ENCODE data around the gene IQCF2.

IQCF2 gene

GRCh38 chr3:51828297-51828696 is 33.1 kb upstream of the IQCF2 start:
- Histone ChIP-seq H3K9ac (ENCODE audit: low read length) (no peak overlapping the region), H2AFZ (ENCODE audit: low read depth, low read length) (no peak overlapping the region), H3K27ac (ENCODE audit: low read length) (no peak overlapping the region), H3K4me1 (ENCODE audit: low read length) (no peaks in the 10 kb centered on the region), H3K36me3 (replicated peaks; ENCODE audit: low read depth, low read length) (no peaks in the 10 kb centered on the region), H3K79me2 (ENCODE audit: low read length) (no peaks in the 10 kb centered on the region), H3K9me3 (ENCODE audit: insufficient read depth, low read length) (no peaks in the 10 kb centered on the region), H3K4me3 (ENCODE audit: low read length) (no peak overlapping the region), H3K27me3 (ENCODE audit: low read depth, low read length) (peaks cover 28% of the 10 kb centered on the region), H3K4me2 (ENCODE audit: low read length) (no peak overlapping the region), H4K20me1 (ENCODE audit: insufficient read depth, low read length) (no peaks in the 10 kb centered on the region)
- TF ChIP-seq EZH2phosphoT487 (IDR thresholded peaks at IDR 0.05; ENCODE audit: low read depth) (no peak), CTCF (IDR thresholded peaks at IDR 0.05; ENCODE audit: low read depth, low read length) (no peak)

DNA sequence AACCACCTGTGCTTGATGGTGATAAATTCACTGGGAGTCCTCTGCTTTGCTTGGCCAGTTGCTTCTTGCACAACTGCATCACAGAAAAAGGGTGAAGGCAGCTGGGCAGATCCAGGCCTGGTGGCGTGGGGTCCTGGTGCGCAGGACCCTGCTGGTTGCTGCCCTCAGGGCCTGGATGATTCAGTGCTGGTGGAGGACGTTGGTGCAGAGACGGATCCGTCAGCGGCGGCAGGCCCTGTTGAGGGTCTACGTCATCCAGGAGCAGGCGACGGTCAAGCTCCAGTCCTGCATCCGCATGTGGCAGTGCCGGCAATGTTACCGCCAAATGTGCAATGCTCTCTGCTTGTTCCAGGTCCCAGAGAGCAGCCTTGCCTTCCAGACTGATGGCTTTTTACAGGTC is 31.1 kb upstream of the IQCF2 start:
- no peak overlapping the region for H2AFZ ChIP-seq (ENCODE audit: low read depth, low read length)
- H3K4me3 ChIP-seq (ENCODE audit: low read length): no peak overlapping the region
- H3K36me3 ChIP-seq (replicated peaks; ENCODE audit: low read depth, low read length): no peaks in the 10 kb centered on the region
- TF ChIP-seq EZH2phosphoT487 (IDR thresholded peaks at IDR 0.05; ENCODE audit: low read depth) (no peak), CTCF (IDR thresholded peaks at IDR 0.05; ENCODE audit: low read depth, low read length) (no peak)
- no peaks in the 10 kb centered on the region for H3K79me2 ChIP-seq (ENCODE audit: low read length)
- H3K4me1 ChIP-seq (ENCODE audit: low read length): no peaks in the 10 kb centered on the region
- H3K27ac ChIP-seq (ENCODE audit: low read length): no peak overlapping the region
- peaks cover 38% of the 10 kb centered on the region for H3K27me3 ChIP-seq (ENCODE audit: low read depth, low read length)
- H3K4me2 ChIP-seq (ENCODE audit: low read length): no peak overlapping the region
- H4K20me1 ChIP-seq (ENCODE audit: insufficient read depth, low read length): no peaks in the 10 kb centered on the region
- no peaks in the 10 kb centered on the region for H3K9me3 ChIP-seq (ENCODE audit: insufficient read depth, low read length)
- H3K9ac ChIP-seq (ENCODE audit: low read length): no peak overlapping the region

DNA sequence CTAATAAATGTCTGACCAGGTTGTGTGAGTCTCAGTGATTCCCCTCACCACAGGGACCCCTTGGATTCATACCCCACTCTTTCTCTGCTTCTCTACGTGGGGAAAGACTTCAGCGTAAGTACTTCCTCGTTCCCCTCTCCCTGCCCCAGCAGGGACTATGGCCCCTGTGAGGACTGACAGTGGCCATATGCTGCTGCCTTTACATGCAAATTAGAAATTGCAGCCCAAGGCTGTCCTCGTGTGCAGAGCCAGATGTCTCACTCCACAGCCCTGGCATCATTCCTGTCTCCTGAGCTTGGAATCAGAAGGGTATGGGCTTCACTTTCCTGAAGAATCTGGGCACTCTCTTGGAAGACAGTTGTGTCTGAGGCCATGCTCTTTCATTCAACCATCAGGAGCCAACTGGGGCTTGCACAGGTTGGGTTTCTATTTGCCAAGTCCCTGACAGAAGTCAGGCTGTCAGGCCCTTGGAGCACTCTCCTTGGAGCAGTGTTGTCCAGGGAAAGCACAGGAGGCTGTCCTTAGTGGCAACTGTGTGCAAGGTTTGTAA is 30.5 kb upstream of the IQCF2 start:
- no peak overlapping the region for H3K4me3 ChIP-seq (ENCODE audit: low read length)
- H3K27ac ChIP-seq (ENCODE audit: low read length): no peak overlapping the region
- no peak for TF ChIP-seq EZH2phosphoT487 (IDR thresholded peaks at IDR 0.05; ENCODE audit: low read depth)
- no peak for TF ChIP-seq CTCF (IDR thresholded peaks at IDR 0.05; ENCODE audit: low read depth, low read length)
- no peak overlapping the region for H2AFZ ChIP-seq (ENCODE audit: low read depth, low read length)
- H3K36me3 ChIP-seq (replicated peaks; ENCODE audit: low read depth, low read length): no peaks in the 10 kb centered on the region
- H3K27me3 ChIP-seq (ENCODE audit: low read depth, low read length): peaks cover 32% of the 10 kb centered on the region
- no peaks in the 10 kb centered on the region for H4K20me1 ChIP-seq (ENCODE audit: insufficient read depth, low read length)
- no peaks in the 10 kb centered on the region for H3K9me3 ChIP-seq (ENCODE audit: insufficient read depth, low read length)
- H3K4me2 ChIP-seq (ENCODE audit: low read length): no peak overlapping the region
- no peak overlapping the region for H3K9ac ChIP-seq (ENCODE audit: low read length)
- H3K4me1 ChIP-seq (ENCODE audit: low read length): no peaks in the 10 kb centered on the region
- no peaks in the 10 kb centered on the region for H3K79me2 ChIP-seq (ENCODE audit: low read length)

GRCh38 chr3:51836606-51837005 is 24.8 kb upstream of the IQCF2 start:
- Histone ChIP-seq H3K4me3 (ENCODE audit: low read length) (no peak overlapping the region), H4K20me1 (ENCODE audit: insufficient read depth, low read length) (no peaks in the 10 kb centered on the region), H3K4me1 (ENCODE audit: low read length) (no peaks in the 10 kb centered on the region), H3K9ac (ENCODE audit: low read length) (no peak overlapping the region), H2AFZ (ENCODE audit: low read depth, low read length) (no peak overlapping the region), H3K27ac (ENCODE audit: low read length) (no peak overlapping the region), H3K4me2 (ENCODE audit: low read length) (no peak overlapping the region), H3K79me2 (ENCODE audit: low read length) (no peaks in the 10 kb centered on the region), H3K27me3 (ENCODE audit: low read depth, low read length) (peaks cover 28% of the 10 kb centered on the region), H3K36me3 (replicated peaks; ENCODE audit: low read depth, low read length) (no peaks in the 10 kb centered on the region), H3K9me3 (ENCODE audit: insufficient read depth, low read length) (no peaks in the 10 kb centered on the region)
- TF ChIP-seq EZH2phosphoT487 (IDR thresholded peaks at IDR 0.05; ENCODE audit: low read depth) (no peak), CTCF (IDR thresholded peaks at IDR 0.05; ENCODE audit: low read depth, low read length) (no peak)

All from OCI-LY3 (cell line).